GM19099 (cell line): ENCODE results near the gene TMPRSS13.

Experiments
- POLR2A ChIP-seq: IDR thresholded peaks from 3 replicates; pipeline ENCODE4 v1.6.1; 2011; ENCODE audit warnings: low read depth; ENCODE audit not compliant: insufficient read length; ENCODE audit errors: extremely low read depth

Gene TMPRSS13

GRCh38 chr11:117929142-117929915 lies at the start of gene TMPRSS13:
Gene TMPRSS13 (minus strand): TSS chr11:117929402. CDS start chr11:117929307, 95 bp downstream.
- TF ChIP-seq POLR2A: no peak

GRCh38 chr11:117978991-117979390 lies 49.8 kb upstream of the TMPRSS13 start:
- no peak for TF ChIP-seq POLR2A

- no peak for TF ChIP-seq POLR2A
Observed at GRCh38 chr11:117977029-117977428, 47.8 kb upstream of the TMPRSS13 start.

GRCh38 chr11:117976445-117976844 lies 47.2 kb upstream of the TMPRSS13 start:
- no peak for TF ChIP-seq POLR2A

- TF ChIP-seq POLR2A: no peak
Observed at GRCh38 chr11:117973503-117973860, 44.3 kb upstream of the TMPRSS13 start.

- TF ChIP-seq POLR2A: no peak
Observed at GRCh38 chr11:117972629-117973502, 43.7 kb upstream of the TMPRSS13 start.

- TF ChIP-seq POLR2A: no peak
Observed at GRCh38 chr11:117972044-117972443, 42.8 kb upstream of the TMPRSS13 start.

GRCh38 chr11:117970400-117971024 lies 41.3 kb upstream of the TMPRSS13 start:
- TF ChIP-seq POLR2A: no peak

- no peak for TF ChIP-seq POLR2A
Observed at GRCh38 chr11:117969160-117969991, 40.2 kb upstream of the TMPRSS13 start.

- TF ChIP-seq POLR2A: no peak
Observed at GRCh38 chr11:117966908-117967307, 37.7 kb upstream of the TMPRSS13 start.

- no peak for TF ChIP-seq POLR2A
Observed at GRCh38 chr11:117962826-117963225, 33.6 kb upstream of the TMPRSS13 start.

GRCh38 chr11:117961896-117962295 lies 32.7 kb upstream of the TMPRSS13 start:
- TF ChIP-seq POLR2A: no peak

GRCh38 chr11:117960406-117960805 lies 31.2 kb upstream of the TMPRSS13 start:
- TF ChIP-seq POLR2A: no peak

- TF ChIP-seq POLR2A: no peak
Observed at GRCh38 chr11:117959438-117960149, 30.4 kb upstream of the TMPRSS13 start.
